HG03575 (cell line): ENCODE measurements around the gene KLRF2.

Experiments used
- ATAC-seq: cut with Tn5 transposase; IDR thresholded peaks from one replicate; pipeline ENCODE4 v1.9.1; 2021; ENCODE audit not compliant: unreplicated experiment, insufficient number of reproducible peaks, low FRiP score; ENCODE audit errors: extremely low read depth

KLRF2 gene

GRCh38 chr12:9880532-9881078 is 684 bp upstream of the KLRF2 start:
- no peak for ATAC-seq

- no peak for ATAC-seq
Measured at GRCh38 chr12:9881988-9882387, 699 bp downstream of the KLRF2 start.

GRCh38 chr12:9883175-9883574 is 1.9 kb downstream of the KLRF2 start:
- ATAC-seq, result no peak

GRCh38 chr12:9888665-9889273 is 7.5 kb downstream of the KLRF2 start:
- ATAC-seq, result no peak

GRCh38 chr12:9895215-9895971 is 14.1 kb downstream of the KLRF2 start:
- ATAC-seq, result no peak

- ATAC-seq, result no peak
Measured at GRCh38 chr12:9897535-9897934, 16.2 kb downstream of the KLRF2 start.

- ATAC-seq, result no peak
Measured at GRCh38 chr12:9899209-9899608, 17.9 kb downstream of the KLRF2 start.

- no peak for ATAC-seq
Measured at GRCh38 chr12:9900930-9901329, 19.6 kb downstream of the KLRF2 start.

GRCh38 chr12:9902539-9903228 is 21.4 kb downstream of the KLRF2 start:
- ATAC-seq, result no peak

GRCh38 chr12:9906873-9907272 is 25.6 kb downstream of the KLRF2 start:
- no peak for ATAC-seq

GRCh38 chr12:9907769-9908168 is 26.5 kb downstream of the KLRF2 start:
- ATAC-seq, result no peak

GRCh38 chr12:9908350-9908749 is 27.1 kb downstream of the KLRF2 start:
- ATAC-seq, result no peak

- ATAC-seq, result no peak
Measured at GRCh38 chr12:9909724-9910123, 28.4 kb downstream of the KLRF2 start.

- ATAC-seq, result no peak
Measured at GRCh38 chr12:9910716-9911421, 29.6 kb downstream of the KLRF2 start.

GRCh38 chr12:9911708-9912107 is 30.4 kb downstream of the KLRF2 start:
- no peak for ATAC-seq

GRCh38 chr12:9919443-9919842 is 38.2 kb downstream of the KLRF2 start:
- no peak for ATAC-seq

- ATAC-seq, result no peak
Measured at GRCh38 chr12:9920451-9920850, 39.2 kb downstream of the KLRF2 start.

GRCh38 chr12:9922429-9922828 is 41.1 kb downstream of the KLRF2 start:
- ATAC-seq, result no peak

- ATAC-seq, result no peak
Measured at GRCh38 chr12:9925705-9926393, 44.6 kb downstream of the KLRF2 start.
